ENCODE data around the gene GUK1.

- no peak for TF ChIP-seq EZH2 (IDR thresholded peaks at IDR 0.05; ENCODE audit: borderline replicate concordance, low read length)
- TF ChIP-seq, protein P1, sequence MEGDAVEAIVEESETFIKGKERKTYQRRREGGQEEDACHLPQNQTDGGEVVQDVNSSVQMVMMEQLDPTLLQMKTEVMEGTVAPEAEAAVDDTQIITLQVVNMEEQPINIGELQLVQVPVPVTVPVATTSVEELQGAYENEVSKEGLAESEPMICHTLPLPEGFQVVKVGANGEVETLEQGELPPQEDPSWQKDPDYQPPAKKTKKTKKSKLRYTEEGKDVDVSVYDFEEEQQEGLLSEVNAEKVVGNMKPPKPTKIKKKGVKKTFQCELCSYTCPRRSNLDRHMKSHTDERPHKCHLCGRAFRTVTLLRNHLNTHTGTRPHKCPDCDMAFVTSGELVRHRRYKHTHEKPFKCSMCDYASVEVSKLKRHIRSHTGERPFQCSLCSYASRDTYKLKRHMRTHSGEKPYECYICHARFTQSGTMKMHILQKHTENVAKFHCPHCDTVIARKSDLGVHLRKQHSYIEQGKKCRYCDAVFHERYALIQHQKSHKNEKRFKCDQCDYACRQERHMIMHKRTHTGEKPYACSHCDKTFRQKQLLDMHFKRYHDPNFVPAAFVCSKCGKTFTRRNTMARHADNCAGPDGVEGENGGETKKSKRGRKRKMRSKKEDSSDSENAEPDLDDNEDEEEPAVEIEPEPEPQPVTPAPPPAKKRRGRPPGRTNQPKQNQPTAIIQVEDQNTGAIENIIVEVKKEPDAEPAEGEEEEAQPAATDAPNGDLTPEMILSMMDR (conservative IDR thresholded peaks at IDR 0.05 in 1 of 2, IDR thresholded peaks at IDR 0.05 in 1 of 2; ENCODE audit: extremely low read depth in 1 of 2, insufficient read depth in 1 of 2, low read depth in 1 of 2, low read length in 2 of 2), result no peak
Observed at GRCh38 chr1:228181645-228182034, 41.6 kb downstream of the GUK1 start.
